ENCODE measurements around the gene HPS5. TPM values are rescaled to one million over a fixed set of nuclear protein-coding genes. Genes with fewer than 3 reads are reported as not detected.
"Not testable (repeated sequence)": the region's sequence is repeated elsewhere in the genome, so short reads cannot be mapped to it uniquely, and the experiment has no call there.

Gene HPS5
- total RNA-seq, 1 donor from 2014 or later = 64.7 TPM

- H3K9me3 ChIP-seq (ENCODE audit: control insufficient read depth in 3 of 3, low read length in 3 of 3) = no peaks in the 10 kb centered on the region
- H3K9ac ChIP-seq (ENCODE audit: low read depth in 1 of 3, low read length in 3 of 3) = no peak overlapping the region
- no peak overlapping the region for H3K27ac ChIP-seq (ENCODE audit: low read depth, low read length)
- H3K4me3 ChIP-seq (ENCODE audit: low read length in 3 of 3) = no peak overlapping the region
- no peaks in the 10 kb centered on the region for H3K4me1 ChIP-seq (ENCODE audit: control insufficient read depth in 3 of 3, insufficient read depth in 3 of 3, low read length in 3 of 3)
- H3K27me3 ChIP-seq (ENCODE audit: control insufficient read depth in 3 of 3, insufficient read depth in 3 of 3, low read length in 3 of 3) = no peaks in the 10 kb centered on the region
- H3K36me3 ChIP-seq (ENCODE audit: control insufficient read depth in 3 of 3, insufficient read depth in 3 of 3, low read length in 3 of 3) = peaks cover 37 to 60% (median 54%) of the 10 kb centered on the region in 3 donors
Measured at GRCh38 chr11:18285841-18286240, 36.1 kb downstream of the HPS5 start.

GRCh38 chr11:18282626-18283025, 39.3 kb downstream of the HPS5 start:
- no peaks in the 10 kb centered on the region for H3K27me3 ChIP-seq (ENCODE audit: control insufficient read depth in 3 of 3, insufficient read depth in 3 of 3, low read length in 3 of 3)
- no peak overlapping the region for H3K4me3 ChIP-seq (ENCODE audit: low read length in 3 of 3)
- H3K36me3 ChIP-seq (ENCODE audit: control insufficient read depth in 3 of 3, insufficient read depth in 3 of 3, low read length in 3 of 3) = peaks cover 24 to 54% (median 51%) of the 10 kb centered on the region in 3 donors
- no peaks in the 10 kb centered on the region for H3K9me3 ChIP-seq (ENCODE audit: control insufficient read depth in 3 of 3, low read length in 3 of 3)
- H3K4me1 ChIP-seq (ENCODE audit: control insufficient read depth in 3 of 3, insufficient read depth in 3 of 3, low read length in 3 of 3) = no peaks in the 10 kb centered on the region
- H3K27ac ChIP-seq (ENCODE audit: low read depth, low read length) = no peak overlapping the region
- H3K9ac ChIP-seq (ENCODE audit: low read depth in 1 of 3, low read length in 3 of 3) = no peak overlapping the region

- H3K4me1 ChIP-seq (ENCODE audit: control insufficient read depth in 3 of 3, insufficient read depth in 3 of 3, low read length in 3 of 3) = no peaks in the 10 kb centered on the region
- H3K27ac ChIP-seq (ENCODE audit: low read depth, low read length) = no peak overlapping the region
- no peaks in the 10 kb centered on the region for H3K27me3 ChIP-seq (ENCODE audit: control insufficient read depth in 3 of 3, insufficient read depth in 3 of 3, low read length in 3 of 3)
- no peaks in the 10 kb centered on the region for H3K9me3 ChIP-seq (ENCODE audit: control insufficient read depth in 3 of 3, low read length in 3 of 3)
- H3K9ac ChIP-seq (ENCODE audit: low read depth in 1 of 3, low read length in 3 of 3) = no peak overlapping the region
- peaks cover 13 to 36% (median 34%) of the 10 kb centered on the region in 3 donors for H3K36me3 ChIP-seq (ENCODE audit: control insufficient read depth in 3 of 3, insufficient read depth in 3 of 3, low read length in 3 of 3)
- H3K4me3 ChIP-seq (ENCODE audit: low read length in 3 of 3) = no peak overlapping the region
Measured at GRCh38 chr11:18280438-18281045, 41.4 kb downstream of the HPS5 start.

GRCh38 chr11:18277565-18278271, 44.2 kb downstream of the HPS5 start:
- Histone ChIP-seq H3K9me3 (ENCODE audit: control insufficient read depth in 3 of 3, low read length in 3 of 3) (no peaks in the 10 kb centered on the region), H3K4me1 (ENCODE audit: control insufficient read depth in 3 of 3, insufficient read depth in 3 of 3, low read length in 3 of 3) (no peaks in the 10 kb centered on the region), H3K27me3 (ENCODE audit: control insufficient read depth in 3 of 3, insufficient read depth in 3 of 3, low read length in 3 of 3) (no peaks in the 10 kb centered on the region), H3K9ac (ENCODE audit: low read depth in 1 of 3, low read length in 3 of 3) (no peak overlapping the region), H3K4me3 (ENCODE audit: low read length in 3 of 3) (no peak overlapping the region), H3K36me3 (ENCODE audit: control insufficient read depth in 3 of 3, insufficient read depth in 3 of 3, low read length in 3 of 3) (peaks cover 10 to 21% (median 21%) of the 10 kb centered on the region in 3 donors), H3K27ac (ENCODE audit: low read depth, low read length) (peak overlapping the region; percentile 36)

- Histone ChIP-seq H3K27ac (ENCODE audit: low read depth, low read length) (no peak overlapping the region), H3K27me3 (ENCODE audit: control insufficient read depth in 3 of 3, insufficient read depth in 3 of 3, low read length in 3 of 3) (no peaks in the 10 kb centered on the region), H3K9ac (ENCODE audit: low read depth in 1 of 3, low read length in 3 of 3) (no peak overlapping the region), H3K4me3 (ENCODE audit: low read length in 3 of 3) (no peak overlapping the region), H3K9me3 (ENCODE audit: control insufficient read depth in 3 of 3, low read length in 3 of 3) (no peaks in the 10 kb centered on the region), H3K4me1 (ENCODE audit: control insufficient read depth in 3 of 3, insufficient read depth in 3 of 3, low read length in 3 of 3) (no peaks in the 10 kb centered on the region), H3K36me3 (ENCODE audit: control insufficient read depth in 3 of 3, insufficient read depth in 3 of 3, low read length in 3 of 3) (peaks cover 0 to 3% (median 0%) of the 10 kb centered on the region in 3 donors)
Measured at GRCh38 chr11:18271206-18271605, 50.7 kb downstream of the HPS5 start.

- no peaks in the 10 kb centered on the region for H3K4me1 ChIP-seq (ENCODE audit: control insufficient read depth in 3 of 3, insufficient read depth in 3 of 3, low read length in 3 of 3)
- H3K4me3 ChIP-seq (ENCODE audit: low read length in 3 of 3) = no peak overlapping the region
- H3K9ac ChIP-seq (ENCODE audit: low read depth in 1 of 3, low read length in 3 of 3) = no peak overlapping the region
- peaks cover 0 to 1% (median 0%) of the 10 kb centered on the region in 3 donors for H3K36me3 ChIP-seq (ENCODE audit: control insufficient read depth in 3 of 3, insufficient read depth in 3 of 3, low read length in 3 of 3)
- H3K9me3 ChIP-seq (ENCODE audit: control insufficient read depth in 3 of 3, low read length in 3 of 3) = no peaks in the 10 kb centered on the region
- H3K27me3 ChIP-seq (ENCODE audit: control insufficient read depth in 3 of 3, insufficient read depth in 3 of 3, low read length in 3 of 3) = no peaks in the 10 kb centered on the region
- no peak overlapping the region for H3K27ac ChIP-seq (ENCODE audit: low read depth, low read length)
Measured at GRCh38 chr11:18270102-18270501, 51.8 kb downstream of the HPS5 start.

GRCh38 chr11:18269252-18269651, 52.7 kb downstream of the HPS5 start:
- not testable (repeated sequence) for H3K9me3 ChIP-seq (ENCODE audit: control insufficient read depth in 3 of 3, low read length in 3 of 3); H3K4me1 ChIP-seq (ENCODE audit: control insufficient read depth in 3 of 3, insufficient read depth in 3 of 3, low read length in 3 of 3); H3K36me3 ChIP-seq (ENCODE audit: control insufficient read depth in 3 of 3, insufficient read depth in 3 of 3, low read length in 3 of 3); H3K27ac ChIP-seq (ENCODE audit: low read depth, low read length); H3K27me3 ChIP-seq (ENCODE audit: control insufficient read depth in 3 of 3, insufficient read depth in 3 of 3, low read length in 3 of 3); H3K9ac ChIP-seq (ENCODE audit: low read depth in 1 of 3, low read length in 3 of 3); H3K4me3 ChIP-seq (ENCODE audit: low read length in 3 of 3)

GRCh38 chr11:18267335-18268133, 54.4 kb downstream of the HPS5 start:
- H3K4me1 ChIP-seq (ENCODE audit: control insufficient read depth in 3 of 3, insufficient read depth in 3 of 3, low read length in 3 of 3); H3K9me3 ChIP-seq (ENCODE audit: control insufficient read depth in 3 of 3, low read length in 3 of 3); H3K36me3 ChIP-seq (ENCODE audit: control insufficient read depth in 3 of 3, insufficient read depth in 3 of 3, low read length in 3 of 3); H3K9ac ChIP-seq (ENCODE audit: low read depth in 1 of 3, low read length in 3 of 3); H3K27ac ChIP-seq (ENCODE audit: low read depth, low read length); H3K27me3 ChIP-seq (ENCODE audit: control insufficient read depth in 3 of 3, insufficient read depth in 3 of 3, low read length in 3 of 3); H3K4me3 ChIP-seq (ENCODE audit: low read length in 3 of 3): not testable (repeated sequence)

GRCh38 chr11:18265949-18266348, 56.0 kb downstream of the HPS5 start, which contains the start of gene SAA1:
Gene SAA1, plus strand, starts transcription at chr11:18266264. Its CDS starts 624 bp downstream, at chr11:18266888.
- Histone ChIP-seq H3K27ac (ENCODE audit: low read depth, low read length) (no peak within 1 kb of the TSS), H3K9ac (ENCODE audit: low read depth in 1 of 3, low read length in 3 of 3) (no peak within 1 kb of the TSS), H3K36me3 (ENCODE audit: control insufficient read depth in 3 of 3, insufficient read depth in 3 of 3, low read length in 3 of 3) (no peaks in the 10 kb centered on the region)

More at GRCh38 chr11:18265949-18266348, 56.0 kb downstream of the HPS5 start, which contains the start of gene SAA1:
- Histone ChIP-seq H3K4me3 (ENCODE audit: low read length in 3 of 3) (no peak within 1 kb of the TSS), H3K27me3 (ENCODE audit: control insufficient read depth in 3 of 3, insufficient read depth in 3 of 3, low read length in 3 of 3) (no peaks in the 10 kb centered on the region), H3K9me3 (ENCODE audit: control insufficient read depth in 3 of 3, low read length in 3 of 3) (no peaks in the 10 kb centered on the region), H3K4me1 (ENCODE audit: control insufficient read depth in 3 of 3, insufficient read depth in 3 of 3, low read length in 3 of 3) (no peaks in the 10 kb centered on the region)

Measured in skeletal muscle tissue (tissue), 4 donors.